RWPE2 (cell line): Measurements from ENCODE around the gene DENND1A.

ENCODE experiments used
- ATAC-seq: fragments of 200-7000 bp; cut with Tn5 transposase; 3 replicates; pipeline ENCODE4 v1.9.1; 2021; ENCODE audit warnings: low read depth
- DNase-seq: peaks from one replicate; pipeline ENCODE4 v3.0.0-alpha.2; 2020; ENCODE audit warnings: low spot score
- H3K27ac ChIP-seq: fragments of 450-650 bp; 2 replicates; pipeline ENCODE4 v1.5.1; 2017; ENCODE audit warnings: mild to moderate bottlenecking; ENCODE audit not compliant: poor library complexity, severe bottlenecking
- H3K27me3 ChIP-seq: fragments of 250-450 bp; sonication (Bioruptor Pico); 2 replicates; pipeline ENCODE4 v1.5.1; 2021; ENCODE audit warnings: mild to moderate bottlenecking, moderate library complexity; ENCODE audit not compliant: insufficient read depth, poor library complexity, severe bottlenecking
- H3K36me3 ChIP-seq: fragments of 250-450 bp; sonication (Bioruptor Pico); 2 replicates; pipeline ENCODE4 v1.5.1; 2020; ENCODE audit warnings: low read depth, mild to moderate bottlenecking, moderate library complexity
- H3K4me1 ChIP-seq: fragments of 250-450 bp; sonication (Bioruptor Pico); 2 replicates; pipeline ENCODE4 v1.5.1; 2021; ENCODE audit warnings: mild to moderate bottlenecking, moderate library complexity; ENCODE audit not compliant: insufficient read depth, poor library complexity, severe bottlenecking
- H3K4me3 ChIP-seq: fragments of 250-450 bp; sonication (Bioruptor Pico); 2 replicates; pipeline ENCODE4 v1.5.1; 2021; ENCODE audit warnings: mild to moderate bottlenecking, moderate library complexity; ENCODE audit not compliant: severe bottlenecking
- H3K9me3 ChIP-seq: fragments of 250-450 bp; sonication (Bioruptor Pico); 2 replicates; pipeline ENCODE4 v1.5.1; 2021; ENCODE audit warnings: mild to moderate bottlenecking, moderate library complexity; ENCODE audit not compliant: severe bottlenecking
- CTCF ChIP-seq: fragments of 450-650 bp; IDR thresholded peaks from one replicate; pipeline ENCODE4 v1.5.1; 2017; ENCODE audit warnings: mild to moderate bottlenecking, moderate library complexity; ENCODE audit not compliant: poor library complexity, severe bottlenecking

The DENND1A gene

DNA sequence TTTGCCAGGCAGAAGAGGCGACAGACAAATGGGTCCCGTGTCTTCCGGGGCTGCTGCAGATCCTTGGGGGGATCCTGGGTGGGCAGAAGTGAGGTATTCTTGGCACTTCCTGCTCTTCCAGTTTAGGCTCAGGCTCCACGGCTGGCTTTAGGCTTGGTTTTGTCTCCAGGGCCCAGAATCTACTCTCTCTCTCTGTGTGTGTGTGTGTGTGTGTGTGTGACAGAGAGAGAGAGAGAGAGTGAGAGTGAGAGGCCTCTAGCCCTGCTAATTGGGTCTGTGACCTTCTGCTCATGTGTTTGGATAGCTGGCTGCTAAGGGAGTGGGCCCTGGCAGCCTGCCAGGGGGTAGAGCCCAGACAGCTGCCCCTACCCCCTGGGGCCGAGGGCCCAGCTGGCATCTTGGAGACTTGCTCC, 534.6 kb downstream of the DENND1A start:
- Histone ChIP-seq H3K27ac (no peak overlapping the region), H3K27me3 (no peaks in the 10 kb centered on the region), H3K9me3 (peaks cover 5% of the 10 kb centered on the region), H3K36me3 (no peaks in the 10 kb centered on the region), H3K4me1 (no peaks in the 10 kb centered on the region), H3K4me3 (no peak overlapping the region)
- TF ChIP-seq CTCF = no peak
- DNase-seq = no peak
- no peak for ATAC-seq

- no peak overlapping the region for H3K27ac ChIP-seq
- no peaks in the 10 kb centered on the region for H3K36me3 ChIP-seq
- no peak for TF ChIP-seq CTCF
- H3K4me1 ChIP-seq = no peaks in the 10 kb centered on the region
- no peaks in the 10 kb centered on the region for H3K27me3 ChIP-seq
- ATAC-seq = no peak
- peaks cover 5% of the 10 kb centered on the region for H3K9me3 ChIP-seq
- no peak for DNase-seq
- H3K4me3 ChIP-seq = no peak overlapping the region
Measured at GRCh38 chr9:123394291-123395235, 535.4 kb downstream of the DENND1A start.

- Histone ChIP-seq H3K4me1 (no peaks in the 10 kb centered on the region), H3K27me3 (no peaks in the 10 kb centered on the region), H3K36me3 (no peaks in the 10 kb centered on the region), H3K4me3 (no peak overlapping the region), H3K27ac (no peak overlapping the region), H3K9me3 (peaks cover 5% of the 10 kb centered on the region)
- no peak for DNase-seq
- ATAC-seq = no peak
- no peak for TF ChIP-seq CTCF
Measured at GRCh38 chr9:123392802-123393201, 537.1 kb downstream of the DENND1A start.

GRCh38 chr9:123391946-123392345, 538.0 kb downstream of the DENND1A start:
- Histone ChIP-seq H3K36me3 (no peaks in the 10 kb centered on the region), H3K9me3 (peaks cover 5% of the 10 kb centered on the region), H3K27me3 (no peaks in the 10 kb centered on the region), H3K4me3 (no peak overlapping the region), H3K27ac (no peak overlapping the region), H3K4me1 (no peaks in the 10 kb centered on the region)
- TF ChIP-seq CTCF = no peak
- no peak for DNase-seq
- ATAC-seq = no peak

GRCh38 chr9:123391233-123391632, 538.7 kb downstream of the DENND1A start:
- ATAC-seq (no peak), DNase-seq (no peak)
- no peak for TF ChIP-seq CTCF
- H3K27ac ChIP-seq = no peak overlapping the region
- H3K27me3 ChIP-seq = no peaks in the 10 kb centered on the region
- H3K36me3 ChIP-seq = no peaks in the 10 kb centered on the region
- H3K9me3 ChIP-seq = peaks cover 5% of the 10 kb centered on the region
- H3K4me1 ChIP-seq = no peaks in the 10 kb centered on the region
- H3K4me3 ChIP-seq = no peak overlapping the region
